Adrenal gland (tissue), 5 donors: ENCODE measurements around the gene RUVBL1.

Experiments used
- POLR2A ChIP-seq, 2 donors: fragments of 450-650 bp; IDR thresholded peaks; one replicate each; pipeline ENCODE4 v1.6.1; 2017; ENCODE audit warnings: antibody characterized with exemption in 2 of 2, mild to moderate bottlenecking in 2 of 2, moderate library complexity in 1 of 2
- TF ChIP-seq, protein P1 (sequence below), 6 experiments: fragments of 450-650 bp in 4 of 6; fragments of 200-600 bp in 2 of 6; sonication (generic) in 1 of 6; IDR thresholded peaks; 1 replicate in 5 of 6; 2 replicates in 1 of 6; pipeline versions ENCODE4 v1.5.1 to v1.8.0; 2016 to 2021; ENCODE audit warnings: antibody characterized with exemption in 6 of 6, mild to moderate bottlenecking in 2 of 6, moderate library complexity in 1 of 6
- donor health status: DM: no; HTN: no; CAD: no.

- TF ChIP-seq, protein P1, sequence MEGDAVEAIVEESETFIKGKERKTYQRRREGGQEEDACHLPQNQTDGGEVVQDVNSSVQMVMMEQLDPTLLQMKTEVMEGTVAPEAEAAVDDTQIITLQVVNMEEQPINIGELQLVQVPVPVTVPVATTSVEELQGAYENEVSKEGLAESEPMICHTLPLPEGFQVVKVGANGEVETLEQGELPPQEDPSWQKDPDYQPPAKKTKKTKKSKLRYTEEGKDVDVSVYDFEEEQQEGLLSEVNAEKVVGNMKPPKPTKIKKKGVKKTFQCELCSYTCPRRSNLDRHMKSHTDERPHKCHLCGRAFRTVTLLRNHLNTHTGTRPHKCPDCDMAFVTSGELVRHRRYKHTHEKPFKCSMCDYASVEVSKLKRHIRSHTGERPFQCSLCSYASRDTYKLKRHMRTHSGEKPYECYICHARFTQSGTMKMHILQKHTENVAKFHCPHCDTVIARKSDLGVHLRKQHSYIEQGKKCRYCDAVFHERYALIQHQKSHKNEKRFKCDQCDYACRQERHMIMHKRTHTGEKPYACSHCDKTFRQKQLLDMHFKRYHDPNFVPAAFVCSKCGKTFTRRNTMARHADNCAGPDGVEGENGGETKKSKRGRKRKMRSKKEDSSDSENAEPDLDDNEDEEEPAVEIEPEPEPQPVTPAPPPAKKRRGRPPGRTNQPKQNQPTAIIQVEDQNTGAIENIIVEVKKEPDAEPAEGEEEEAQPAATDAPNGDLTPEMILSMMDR (IDR thresholded peaks at IDR 0.05), result no peak
- TF ChIP-seq POLR2A (IDR thresholded peaks at IDR 0.05), result no peak
Measured at GRCh38 chr3:128071771-128072453, 51.7 kb downstream of the RUVBL1 start.
